NOMO-1 (cell line): ENCODE measurements around the gene ASTL.
"Not testable (repeated sequence)": the region's sequence is repeated elsewhere in the genome, so short reads cannot be mapped to it uniquely, and the experiment has no call there.

Experiments used
- DNase-seq, 2 experiments: peaks; one replicate each; lab custom pipeline; 2025; ENCODE audit not compliant: unreplicated experiment in 2 of 2; lab: John Stamatoyannopoulos, UW

The ASTL gene

GRCh38 chr2:96088340-96089335 lies 49.7 kb downstream of the ASTL start:
- no peak for DNase-seq

GRCh38 chr2:96087130-96087529 lies 51.2 kb downstream of the ASTL start:
- DNase-seq: no peak

GRCh38 chr2:96085541-96086355 lies 52.6 kb downstream of the ASTL start:
- no peak for DNase-seq

GRCh38 chr2:96084858-96085518 lies 53.3 kb downstream of the ASTL start:
- not testable (repeated sequence) for DNase-seq

- DNase-seq: no peak
Observed at GRCh38 chr2:96083989-96084857, 54.1 kb downstream of the ASTL start.

GRCh38 chr2:96083064-96083939 lies 55.0 kb downstream of the ASTL start:
- no peak for DNase-seq

GRCh38 chr2:96082211-96083063 lies 55.9 kb downstream of the ASTL start:
- DNase-seq: no peak

- no peak for DNase-seq
Observed at GRCh38 chr2:96081042-96081441, 57.3 kb downstream of the ASTL start.

- no peak for DNase-seq
Observed at GRCh38 chr2:96075199-96075771, 63.0 kb downstream of the ASTL start.

- no peak for DNase-seq
Observed at GRCh38 chr2:96074156-96074555, 64.1 kb downstream of the ASTL start.

GRCh38 chr2:96073170-96073775 lies 65.0 kb downstream of the ASTL start:
- DNase-seq: no peak
